ENCODE results near the gene FCHSD2.
"Not testable (repeated sequence)": the region's sequence is repeated elsewhere in the genome, so short reads cannot be mapped to it uniquely, and the experiment has no call there.

The FCHSD2 gene

DNA sequence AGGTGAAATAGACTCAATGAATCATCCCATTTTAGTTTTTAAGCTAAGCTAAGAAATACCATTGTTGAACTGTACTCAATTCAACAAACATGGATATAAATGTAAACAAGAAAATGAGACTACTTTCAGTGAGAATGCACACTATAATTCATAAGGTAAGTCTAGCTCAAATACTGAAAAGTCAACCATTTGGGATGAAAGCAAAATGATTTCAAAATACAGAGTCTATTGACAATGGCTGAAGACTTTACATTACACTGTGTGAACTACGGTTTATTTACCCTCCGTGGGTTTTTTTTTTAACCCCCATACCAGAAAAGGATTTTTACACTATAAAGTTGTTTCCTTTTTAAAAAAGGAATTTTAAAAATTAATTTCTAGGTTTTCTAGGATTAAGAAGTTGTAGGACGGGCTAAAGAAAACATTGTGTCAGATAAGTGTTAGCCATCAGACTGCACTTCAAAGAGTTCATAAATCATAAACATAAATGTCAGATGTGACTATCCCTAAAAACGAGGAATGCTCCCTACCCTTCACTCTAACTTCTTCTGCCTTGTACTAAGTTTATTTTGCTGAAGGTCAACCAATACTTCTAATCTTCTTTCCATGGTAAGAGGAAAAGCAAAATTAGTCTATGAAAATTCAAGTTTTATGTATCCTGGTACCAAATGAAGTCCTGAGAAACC is 83.0 kb downstream of the FCHSD2 start:
- DNase-seq (ENCODE audit: low read depth), result no peak

DNA sequence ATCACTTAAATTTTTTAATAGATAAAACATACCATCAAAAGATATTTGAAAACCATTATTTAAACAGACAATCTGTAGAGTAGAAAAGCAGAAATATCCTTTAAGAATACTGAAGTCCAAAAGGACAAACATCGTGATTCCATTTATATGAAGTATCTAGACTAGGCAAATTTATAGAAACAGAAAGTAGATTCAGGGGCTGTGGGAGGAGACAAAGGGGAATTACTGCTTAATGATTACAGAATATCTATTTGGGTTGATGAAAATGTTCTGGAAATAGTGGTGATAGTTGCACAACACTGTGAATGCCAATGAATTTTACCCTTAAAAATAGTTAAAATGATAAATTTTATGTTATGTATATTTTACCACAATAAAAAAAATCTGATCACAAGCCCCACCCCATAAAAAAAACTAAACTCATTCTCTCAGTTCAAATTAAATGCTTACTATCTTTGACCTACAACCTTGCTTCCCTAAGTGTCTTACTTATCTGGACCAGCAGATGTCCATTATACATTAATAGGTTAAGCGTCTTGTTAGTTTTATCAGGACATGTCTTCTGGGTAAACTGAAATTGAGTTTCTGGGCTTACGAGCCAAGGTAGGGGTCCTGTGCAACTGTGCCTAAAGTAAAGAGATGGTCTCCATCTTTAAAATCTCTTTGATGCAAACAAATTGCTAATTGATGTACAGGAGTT is 86.3 kb downstream of the FCHSD2 start:
- no peak for DNase-seq (ENCODE audit: low read depth)

DNA sequence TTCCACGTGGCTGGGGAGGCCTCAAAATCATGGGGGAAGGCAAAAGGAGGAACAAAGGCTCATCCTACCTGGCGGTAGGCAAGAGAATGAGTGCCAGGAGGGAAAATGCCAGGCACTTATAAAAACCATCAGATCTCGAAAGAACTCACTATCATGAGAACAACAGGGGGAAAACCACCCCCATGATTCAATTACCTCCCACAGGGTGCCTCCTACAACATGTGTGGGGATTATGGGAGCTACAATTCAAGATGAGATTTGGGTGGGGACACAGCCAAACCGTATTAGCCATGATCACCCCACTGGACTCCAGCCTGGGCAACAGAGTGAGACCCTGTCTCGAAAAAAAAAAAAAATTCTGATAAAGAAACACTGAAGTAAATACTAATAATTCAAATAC is 87.1 kb downstream of the FCHSD2 start:
- DNase-seq (ENCODE audit: low read depth), result no peak

DNA sequence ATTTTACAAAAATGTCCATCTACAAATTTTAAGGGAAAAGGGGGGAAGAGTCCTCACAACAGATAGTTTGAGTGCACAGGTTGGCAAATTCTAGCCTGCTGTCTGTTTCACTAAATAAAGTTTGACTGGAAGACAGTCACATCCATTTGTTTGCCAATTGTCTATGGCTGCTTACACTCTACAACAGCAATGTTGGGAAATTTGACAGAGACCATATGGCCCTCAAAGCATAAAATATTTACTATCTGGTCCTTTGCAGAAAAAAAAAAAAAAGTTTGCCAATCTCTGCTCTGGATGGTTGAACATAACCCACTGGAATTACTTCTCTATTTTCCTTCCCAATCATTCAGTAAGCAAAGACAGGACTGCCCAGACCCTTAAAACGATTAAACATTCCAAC is 88.2 kb downstream of the FCHSD2 start:
- DNase-seq (ENCODE audit: low read depth), result no peak

DNA sequence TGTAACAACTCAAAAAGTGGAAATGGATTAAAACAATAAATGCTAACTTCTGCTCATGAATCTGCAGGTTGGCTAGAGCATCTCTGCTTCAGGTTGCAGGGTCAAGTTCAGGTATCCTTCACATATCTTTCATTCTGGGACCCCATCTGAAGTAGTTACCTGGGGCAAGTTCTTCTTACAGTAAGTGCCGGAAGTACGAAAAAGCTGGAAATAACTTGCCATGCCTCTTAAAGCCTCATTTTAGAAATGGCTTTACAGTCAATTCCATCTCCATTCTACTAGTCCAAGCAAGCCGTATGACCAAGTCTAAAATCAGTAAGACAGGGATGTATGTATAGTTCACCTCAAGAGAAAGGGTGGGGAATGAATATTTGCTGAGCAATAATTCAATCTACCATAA is 93.7 kb downstream of the FCHSD2 start:
- DNase-seq (ENCODE audit: low read depth), result no peak

DNA sequence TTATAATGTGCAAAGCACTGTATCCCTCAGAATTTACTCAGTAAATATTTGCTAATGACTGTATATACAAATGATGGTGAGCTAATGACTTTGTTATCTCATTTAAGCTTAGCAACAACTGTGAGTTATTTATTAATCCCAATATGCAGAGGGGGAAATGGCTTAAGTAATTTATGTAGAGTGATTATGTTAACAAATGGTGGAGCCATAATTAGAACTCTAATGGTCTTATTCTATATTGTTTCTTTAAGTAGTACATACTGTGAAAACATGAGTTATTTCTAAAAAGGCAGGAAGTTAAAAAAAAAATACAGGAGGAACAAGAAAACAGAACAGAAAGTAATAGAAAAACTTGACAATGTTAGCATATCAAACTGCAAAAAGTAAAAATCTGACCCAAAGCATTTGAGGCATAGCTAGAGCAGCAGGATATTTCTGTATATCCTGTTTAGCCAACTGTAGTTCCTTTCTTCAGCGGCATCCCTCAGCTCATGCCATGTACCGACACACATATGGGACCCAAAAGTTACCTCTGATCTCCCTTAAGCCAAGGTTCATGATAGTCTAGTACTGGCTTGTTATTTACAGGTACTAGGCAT is 94.2 kb downstream of the FCHSD2 start:
- no peak for DNase-seq (ENCODE audit: low read depth)

DNA sequence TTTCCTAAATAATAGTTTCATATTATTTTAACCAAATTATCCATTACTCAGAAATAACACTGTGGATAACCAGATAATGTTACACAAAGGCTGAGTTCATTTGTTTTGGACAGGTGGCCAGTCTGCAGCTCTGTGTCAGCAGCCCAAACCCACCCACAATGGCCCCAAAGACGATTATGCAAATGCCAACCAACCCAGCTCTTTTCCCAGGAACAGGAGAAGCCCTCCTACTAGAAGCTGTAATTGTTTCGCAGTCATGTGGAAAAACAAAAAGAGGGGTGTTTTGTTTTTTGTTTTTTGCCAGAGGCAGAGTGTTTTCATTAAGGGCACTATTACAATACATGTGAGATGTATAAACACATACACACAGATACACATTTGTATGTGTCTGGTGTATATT is 102.1 kb downstream of the FCHSD2 start:
- DNase-seq (ENCODE audit: low read depth), result no peak

DNA sequence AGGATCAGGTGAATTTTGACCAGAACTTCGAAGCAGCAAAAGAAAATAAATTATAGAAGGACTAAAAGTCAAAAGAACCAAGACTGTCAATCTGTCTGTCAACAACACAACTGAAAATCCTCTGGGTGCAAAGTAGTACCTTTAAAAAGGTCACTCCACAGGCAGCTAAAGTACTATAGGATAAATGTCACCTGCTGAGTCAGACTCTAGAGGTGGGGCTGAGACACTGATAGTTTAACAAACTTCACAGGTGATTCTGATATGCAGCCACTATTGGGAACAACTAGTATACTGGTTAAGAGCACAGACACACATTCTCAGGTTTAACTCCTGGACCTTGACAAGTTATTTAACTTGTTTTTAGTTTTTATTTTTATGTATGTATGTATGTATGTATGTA is 107.3 kb downstream of the FCHSD2 start:
- no peak for DNase-seq (ENCODE audit: low read depth)

DNA sequence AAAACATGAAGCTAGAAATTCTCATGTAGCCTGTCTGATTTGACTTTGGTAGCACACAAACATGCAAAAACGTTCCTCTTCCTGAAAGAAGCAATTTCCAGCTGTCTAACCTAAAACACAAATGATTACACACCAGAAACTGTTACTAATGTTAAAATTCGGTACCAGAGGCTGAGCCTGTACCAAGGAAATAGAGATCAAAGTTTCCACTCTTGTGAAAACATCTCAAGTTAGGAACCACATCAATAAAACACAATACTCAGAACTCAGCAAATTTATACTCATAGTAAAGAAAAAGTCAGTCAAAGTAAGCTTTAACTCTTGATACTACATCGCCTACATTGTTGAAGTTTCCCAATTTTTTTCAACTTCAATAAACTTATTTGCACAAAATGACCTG is 107.8 kb downstream of the FCHSD2 start:
- DNase-seq (ENCODE audit: low read depth), result no peak

DNA sequence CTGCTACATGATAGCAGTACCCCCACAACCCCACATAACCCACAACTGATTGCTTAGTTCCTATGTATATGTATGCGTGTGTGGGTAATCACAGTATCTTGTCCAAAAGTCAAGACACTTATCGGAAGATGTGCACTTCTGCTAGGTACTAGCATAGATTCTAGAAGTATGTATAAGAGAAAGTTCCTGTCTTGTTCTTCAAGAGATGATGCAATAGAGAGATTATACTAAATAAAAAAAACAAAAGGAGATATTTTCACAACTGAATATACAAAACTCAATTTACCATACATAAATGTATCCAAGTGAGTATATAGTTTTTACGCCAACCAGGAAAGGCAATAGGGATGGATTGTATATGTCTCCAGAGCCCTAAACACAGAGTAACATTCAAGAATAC is 112.0 kb downstream of the FCHSD2 start:
- no peak for DNase-seq (ENCODE audit: low read depth)

DNA sequence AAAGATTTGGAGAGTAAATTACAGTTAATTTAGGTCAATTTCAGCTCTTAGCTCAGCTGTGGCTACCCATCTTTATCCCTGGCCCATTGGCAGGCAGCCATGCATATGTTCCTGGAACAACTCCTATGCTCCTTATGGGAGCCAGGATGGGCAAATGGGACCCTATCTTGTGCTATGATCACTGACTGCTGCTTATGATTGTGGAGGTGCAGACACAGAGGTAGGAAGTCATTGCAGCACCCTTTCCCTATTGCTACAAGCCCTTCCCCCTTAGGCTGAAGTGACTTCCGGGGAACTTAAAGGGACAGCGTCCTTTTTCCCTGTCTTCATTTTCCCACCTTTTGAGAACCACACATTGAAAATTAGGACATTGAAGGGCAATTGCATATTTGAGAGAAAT is 112.7 kb downstream of the FCHSD2 start:
- DNase-seq (ENCODE audit: low read depth), result no peak

DNA sequence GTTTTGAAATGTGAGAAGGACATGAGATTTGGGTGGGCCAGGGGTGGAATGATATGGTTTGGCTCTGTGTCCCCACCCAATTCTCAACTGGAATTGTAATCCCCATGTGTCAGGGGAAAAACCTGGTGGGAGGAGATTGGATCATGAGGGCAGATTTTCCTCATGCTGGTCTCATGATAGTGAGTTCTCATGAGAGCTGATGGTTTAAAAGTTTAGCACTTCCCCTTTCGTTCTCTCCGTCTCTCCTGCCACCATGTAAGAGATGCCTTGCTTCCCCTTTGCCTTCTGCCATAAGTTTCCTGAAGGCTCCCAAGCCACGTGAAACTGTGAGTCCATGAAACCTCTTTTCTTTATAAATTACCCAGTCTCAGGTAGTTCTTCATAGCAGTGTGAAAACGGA is 113.5 kb downstream of the FCHSD2 start:
- DNase-seq (ENCODE audit: low read depth), result no peak

DNA sequence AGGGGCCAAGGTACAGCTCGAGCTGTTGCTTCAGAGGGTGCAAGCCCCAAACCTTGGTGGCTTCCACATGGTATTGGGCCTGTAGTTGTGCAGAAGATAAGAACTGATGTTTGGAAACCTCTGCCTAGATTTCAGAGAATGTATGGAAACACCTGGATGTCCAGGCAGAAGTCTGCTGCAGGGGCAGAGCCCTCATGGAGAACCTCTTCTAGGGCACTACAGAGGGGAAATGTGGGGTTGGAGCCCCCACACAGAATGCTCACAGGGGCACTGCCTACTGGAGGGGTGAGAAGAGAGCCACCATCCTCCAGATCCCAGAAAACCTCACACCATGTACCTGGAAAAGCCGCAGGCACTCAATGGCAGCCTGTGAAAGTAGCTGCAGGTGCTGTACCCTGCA is 114.3 kb downstream of the FCHSD2 start:
- DNase-seq (ENCODE audit: low read depth), result not testable (repeated sequence)

DNA sequence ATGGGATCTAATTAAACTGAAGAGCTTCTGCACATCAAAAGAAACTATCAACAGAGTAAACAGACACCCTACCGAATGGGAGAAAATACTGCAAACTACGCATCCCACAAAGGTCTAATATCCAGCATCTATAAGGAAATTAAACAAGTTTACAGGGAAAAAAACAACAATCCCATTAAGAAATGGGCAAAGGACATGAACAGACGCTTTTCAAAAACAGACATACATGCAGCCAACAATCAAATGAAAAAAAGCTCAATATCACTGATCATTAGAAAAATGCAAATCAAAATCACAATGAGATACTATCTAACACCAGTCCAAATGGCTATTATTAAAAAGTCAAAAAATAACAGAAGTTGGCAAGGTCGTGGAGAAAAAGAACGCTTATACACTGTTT is 117.5 kb downstream of the FCHSD2 start:
- no peak for DNase-seq (ENCODE audit: low read depth)

DNA sequence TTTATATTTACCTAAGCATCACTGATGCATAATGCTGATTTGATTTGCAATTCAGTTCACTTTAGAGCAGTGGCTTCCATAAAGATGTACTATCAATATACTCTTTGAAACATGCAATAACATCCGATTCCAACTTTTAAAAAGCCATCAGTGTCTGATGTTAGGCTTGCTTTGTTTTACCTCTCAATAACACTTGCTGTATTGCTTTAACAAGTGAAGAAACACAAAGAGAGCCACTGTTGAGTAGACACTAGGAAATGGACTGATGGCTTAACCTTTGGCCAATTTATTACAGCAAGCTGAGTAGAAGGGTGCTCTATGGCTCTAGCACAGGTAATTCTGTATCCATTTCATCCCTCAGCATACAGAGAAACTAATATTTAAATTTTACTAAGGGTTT is 122.1 kb downstream of the FCHSD2 start:
- DNase-seq (ENCODE audit: low read depth), result no peak

DNA sequence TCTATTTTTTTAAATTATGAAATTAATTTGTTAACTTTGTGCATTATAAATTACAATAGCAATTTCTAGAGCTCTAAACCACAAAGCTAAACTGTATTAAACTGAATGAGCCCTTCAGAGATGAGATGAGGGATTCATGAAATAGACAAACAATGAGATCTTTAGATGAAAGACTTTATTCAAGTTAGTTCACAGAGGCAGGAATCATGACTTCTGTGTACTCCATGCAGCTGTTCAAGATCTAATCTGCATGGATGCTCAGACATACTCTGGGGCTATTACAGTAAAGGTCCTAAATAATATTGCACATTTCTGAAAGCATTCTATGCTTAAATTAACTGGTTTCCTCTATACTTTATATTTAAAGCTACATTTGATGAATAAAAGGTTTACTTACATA is 122.7 kb downstream of the FCHSD2 start:
- no peak for DNase-seq (ENCODE audit: low read depth)

DNA sequence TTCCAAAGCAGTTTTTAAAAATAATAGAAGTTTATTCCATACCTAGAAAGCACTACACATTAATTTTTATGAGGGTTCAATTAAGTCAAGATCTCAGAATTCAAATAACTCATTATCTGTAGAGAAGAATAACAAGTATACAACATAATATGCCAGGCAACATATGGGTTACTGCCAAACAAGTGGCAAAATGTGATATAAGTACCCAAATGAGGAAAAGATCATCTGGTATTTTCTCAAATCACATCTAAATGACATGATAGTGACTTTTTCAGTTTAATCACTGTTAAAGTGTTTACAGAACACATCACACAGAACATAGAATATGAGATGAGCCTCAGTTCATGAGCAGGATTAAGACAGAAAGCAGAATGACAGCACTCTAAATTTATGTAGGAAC is 123.3 kb downstream of the FCHSD2 start:
- no peak for DNase-seq (ENCODE audit: low read depth)

DNA sequence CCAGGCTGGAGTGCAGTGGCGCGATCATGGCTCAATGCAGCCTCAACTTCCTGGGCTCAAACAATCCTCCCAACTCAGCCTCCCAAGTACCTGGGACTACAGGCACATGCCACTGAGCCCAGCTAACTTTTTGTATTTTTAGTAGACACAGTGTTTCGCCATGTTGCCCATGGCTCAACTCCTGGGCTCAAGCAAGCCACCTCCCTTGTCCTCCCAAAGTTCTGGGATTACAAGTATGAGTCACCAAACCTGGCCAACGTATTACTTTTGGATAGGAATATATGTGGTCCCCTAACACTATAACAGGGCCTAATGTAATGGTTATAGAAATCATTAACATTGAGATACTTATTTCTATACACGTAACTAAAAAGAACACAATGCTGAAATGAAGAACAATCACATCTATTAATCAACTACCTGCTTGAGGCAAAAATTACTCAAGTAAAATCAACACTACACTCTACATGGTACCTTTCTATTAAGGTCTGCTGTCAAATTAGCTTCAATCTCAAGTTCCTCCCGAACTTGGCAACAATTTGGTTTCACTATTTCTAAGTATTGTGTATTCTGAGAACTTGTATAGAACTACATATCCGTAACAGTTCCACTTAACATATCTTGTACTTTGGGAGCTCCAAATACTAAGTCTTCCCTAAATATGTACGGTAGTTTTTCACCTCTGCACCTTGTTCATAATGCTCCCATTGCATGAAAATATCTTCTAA is 124.9 kb downstream of the FCHSD2 start:
- no peak for DNase-seq (ENCODE audit: low read depth)

DNA sequence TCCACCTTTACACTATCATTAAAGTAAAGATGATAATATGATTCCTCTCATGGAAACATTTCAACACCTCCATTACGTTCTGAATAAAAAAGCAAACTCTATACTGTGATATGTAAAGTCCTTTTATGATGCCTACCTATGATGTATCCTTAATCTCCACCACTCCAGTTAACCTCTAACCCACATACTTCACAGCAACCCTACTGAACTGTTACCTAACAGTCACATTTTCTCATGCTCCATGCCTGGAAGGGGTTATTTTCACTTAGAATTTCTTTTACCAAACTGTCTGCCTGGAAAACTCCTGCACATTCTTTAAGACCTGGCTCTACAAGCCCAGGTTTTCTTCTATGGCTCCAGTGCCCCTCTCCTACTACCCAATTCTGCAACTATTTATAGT is 129.1 kb downstream of the FCHSD2 start:
- DNase-seq (ENCODE audit: low read depth), result no peak

DNA sequence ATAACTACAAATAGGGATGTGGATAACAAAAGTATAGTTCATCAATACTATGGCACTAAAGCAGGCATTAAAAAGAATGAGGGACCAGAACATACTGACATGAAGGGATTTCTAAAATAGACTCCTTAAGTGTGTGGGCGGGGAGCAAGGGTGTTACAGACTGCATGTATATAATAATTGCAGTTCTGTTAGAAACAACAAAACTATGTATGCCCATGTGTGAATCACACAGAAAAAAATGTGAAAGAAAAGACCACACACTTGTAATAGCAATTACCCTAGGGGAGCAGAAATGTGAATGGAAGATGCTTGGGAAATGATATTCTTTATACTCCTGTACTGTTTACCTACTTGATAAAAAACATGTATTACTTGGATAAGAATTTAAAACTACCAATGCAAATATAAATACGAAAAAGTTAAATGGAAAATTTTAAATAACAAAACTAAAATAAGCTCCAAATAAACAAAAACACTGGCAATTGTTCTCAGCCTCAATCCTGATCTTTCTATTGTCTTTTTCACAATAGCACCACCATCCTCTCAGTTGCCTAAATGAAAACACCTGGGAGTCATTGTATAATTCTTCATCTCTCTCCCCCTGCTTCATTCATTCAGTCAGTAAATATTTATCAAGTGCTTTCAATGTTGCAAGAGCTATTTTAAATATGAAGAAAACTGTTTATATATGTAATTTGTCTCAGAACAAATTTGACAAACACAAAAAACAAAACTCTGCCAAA is 129.8 kb downstream of the FCHSD2 start:
- no peak for DNase-seq (ENCODE audit: low read depth)

DNA sequence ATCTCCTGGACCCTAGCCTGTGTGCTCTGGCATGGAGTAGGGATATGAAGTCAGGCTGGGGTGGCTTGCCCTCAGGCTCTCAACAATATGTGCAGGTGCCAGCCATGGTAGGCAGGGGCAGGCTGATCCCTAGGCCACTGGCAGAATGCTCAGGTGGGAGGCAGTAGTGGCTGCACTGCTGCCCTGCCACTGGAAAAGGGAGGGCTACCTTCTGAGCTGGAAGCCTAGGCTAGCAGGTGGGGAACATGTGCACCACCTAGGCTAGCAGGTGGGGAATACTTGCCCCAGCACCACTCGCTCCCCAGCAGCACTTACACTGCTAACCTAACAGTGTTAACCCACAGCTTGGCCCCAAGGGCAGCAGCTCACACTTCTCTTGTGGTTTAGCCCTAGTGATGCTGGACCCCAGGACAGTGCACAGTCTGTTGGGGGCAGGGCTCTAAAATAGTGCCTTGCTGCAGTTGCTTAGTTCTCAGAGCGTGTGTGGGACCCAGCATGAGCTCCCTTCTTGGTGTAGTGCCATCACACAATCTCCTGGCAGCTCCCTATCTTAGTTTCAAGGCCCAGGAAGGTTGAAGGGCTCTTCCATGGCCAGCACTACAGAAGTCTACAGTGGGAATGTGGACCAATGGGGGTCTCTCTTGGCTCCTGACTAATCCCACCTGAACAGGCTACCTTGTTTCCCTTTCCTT is 130.8 kb downstream of the FCHSD2 start:
- no peak for DNase-seq (ENCODE audit: low read depth)

DNA sequence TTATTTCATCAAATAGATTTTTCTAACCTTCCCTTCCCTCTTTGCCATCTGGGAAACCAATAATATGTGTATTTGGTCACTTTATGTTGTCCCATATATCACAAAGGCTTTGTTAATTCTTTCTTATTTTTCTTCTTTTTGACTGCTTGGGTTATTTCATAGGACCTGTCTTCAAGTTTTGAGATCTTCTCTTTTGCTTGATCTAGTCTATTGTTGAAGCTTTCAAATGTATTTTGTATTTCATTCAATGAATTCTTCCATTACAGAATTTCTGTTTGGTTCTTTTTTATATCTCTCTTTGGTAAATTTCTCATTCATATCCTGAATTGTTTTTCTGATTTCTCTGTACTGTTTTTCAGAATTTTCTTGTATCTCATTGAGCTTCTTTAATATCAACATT is 132.1 kb downstream of the FCHSD2 start:
- DNase-seq (ENCODE audit: low read depth), result no peak
